Cardiac muscle cell (in vitro differentiated cells and primary cell): ENCODE data around the gene LRIT2. TPM values are rescaled to one million over a fixed set of nuclear protein-coding genes. Genes with fewer than 3 reads are reported as not detected.

Experiments used
- DNase-seq, 2 donors: peaks; one replicate each; pipeline versions ENCODE4 v3.0.0 to v3.0.0-alpha.2; 2010 to 2017; ENCODE audit warnings: low read depth in 1 of 2, low spot score in 1 of 2
- H3K27ac ChIP-seq: fragments of 200-600 bp; sonication (generic); 2 replicates; pipeline ENCODE4 v1.5.1; 2016
- H3K27me3 ChIP-seq: fragments of 200-600 bp; sonication (generic); 2 replicates; pipeline ENCODE4 v1.6.0; 2016; ENCODE audit warnings: control low read depth
- H3K36me3 ChIP-seq: fragments of 200-600 bp; sonication (generic); 2 replicates; pipeline ENCODE4 v1.5.1; 2016; ENCODE audit warnings: control low read depth
- H3K4me1 ChIP-seq: fragments of 200-600 bp; sonication (generic); 2 replicates; pipeline ENCODE4 v1.8.1; 2017; ENCODE audit warnings: low read depth, mild to moderate bottlenecking, mixed run types
- H3K4me3 ChIP-seq: fragments of 200-600 bp; sonication (generic); 2 replicates; pipeline ENCODE4 v1.5.1; 2016; ENCODE audit warnings: mild to moderate bottlenecking
- H3K9me3 ChIP-seq: fragments of 200-600 bp; sonication (generic); 2 replicates; pipeline ENCODE4 v1.5.1; 2017; ENCODE audit warnings: low read depth, mild to moderate bottlenecking, control low read depth
- CTCF ChIP-seq: IDR thresholded peaks from 2 replicates; pipeline ENCODE4 v1.5.1; 2012; ENCODE audit warnings: low read depth, mild to moderate bottlenecking, low read length
- polyA plus RNA-seq: library from polyadenylated mRNA; unstranded; fragments of >200 nt; fragmentation: Nextera tagmentation; extraction: Ambion mirVana; gene quantifications from 2 replicates; pipeline ENCODE4 v1.2.1, GENCODE V29; 2016
- total RNA-seq: library from RNA; depleted of rRNA; stranded (reverse); fragments of >200 nt; gene quantifications from 2 replicates; pipeline ENCODE4 v1.2.3, GENCODE V29; 2016

LRIT2 gene
- total and polyA plus RNA-seq, 2 experiments from 2014 or later = not detected

GRCh38 chr10:84195044-84195830 lies 30.1 kb downstream of the LRIT2 start:
- H3K4me1 ChIP-seq = no peaks in the 10 kb centered on the region
- TF ChIP-seq CTCF = no peak
- DNase-seq = no peak
- peak overlapping the region; percentile 43 for H3K4me3 ChIP-seq
- H3K27ac ChIP-seq = no peak overlapping the region
- H3K27me3 ChIP-seq = peaks cover 89% of the 10 kb centered on the region
- no peaks in the 10 kb centered on the region for H3K9me3 ChIP-seq
- H3K36me3 ChIP-seq = no peaks in the 10 kb centered on the region

GRCh38 chr10:84194424-84195043 lies 30.8 kb downstream of the LRIT2 start, which contains the start of gene CDHR1:
TSS of gene CDHR1 (plus strand) at chr10:84194537. CDS start at chr10:84194761, 224 bp downstream.
- no peaks in the 10 kb centered on the region for H3K36me3 ChIP-seq
- TF ChIP-seq CTCF = no peak
- peak within 1 kb of the TSS; percentile 43 for H3K4me3 ChIP-seq
- no peaks in the 10 kb centered on the region for H3K9me3 ChIP-seq
- H3K27me3 ChIP-seq = peaks cover 89% of the 10 kb centered on the region
- H3K27ac ChIP-seq = no peak within 1 kb of the TSS
- no peaks in the 10 kb centered on the region for H3K4me1 ChIP-seq
- DNase-seq = peak; percentile 9 to 57

GRCh38 chr10:84193846-84194423 lies 31.4 kb downstream of the LRIT2 start:
- TF ChIP-seq CTCF = no peak
- no peak overlapping the region for H3K27ac ChIP-seq
- peak in 1 of 2 donors; percentile 8 for DNase-seq
- H3K27me3 ChIP-seq = peaks cover 87% of the 10 kb centered on the region
- no peaks in the 10 kb centered on the region for H3K36me3 ChIP-seq
- H3K9me3 ChIP-seq = no peaks in the 10 kb centered on the region
- H3K4me1 ChIP-seq = no peaks in the 10 kb centered on the region
- H3K4me3 ChIP-seq = peak overlapping the region; percentile 43

GRCh38 chr10:84193327-84193726 lies 32.0 kb downstream of the LRIT2 start:
- Histone ChIP-seq H3K9me3 (no peaks in the 10 kb centered on the region), H3K4me3 (no peak overlapping the region), H3K4me1 (no peaks in the 10 kb centered on the region), H3K27ac (no peak overlapping the region), H3K36me3 (no peaks in the 10 kb centered on the region), H3K27me3 (peaks cover 81% of the 10 kb centered on the region)
- DNase-seq = no peak
- TF ChIP-seq CTCF = no peak

- Histone ChIP-seq H3K27me3 (peaks cover 59% of the 10 kb centered on the region), H3K9me3 (no peaks in the 10 kb centered on the region), H3K36me3 (no peaks in the 10 kb centered on the region), H3K4me3 (no peak overlapping the region), H3K27ac (no peak overlapping the region), H3K4me1 (no peaks in the 10 kb centered on the region)
- no peak for DNase-seq
- TF ChIP-seq CTCF = no peak
Observed at GRCh38 chr10:84191106-84191505, 34.2 kb downstream of the LRIT2 start.
